ENCODE results near the gene PRKG1. TPM values are rescaled to one million over a fixed set of nuclear protein-coding genes. Genes with fewer than 3 reads are reported as not detected.

The PRKG1 gene
- polyA plus RNA-seq, 3 donors, result 11.9 to 16.4 (median 13.7) TPM

DNA sequence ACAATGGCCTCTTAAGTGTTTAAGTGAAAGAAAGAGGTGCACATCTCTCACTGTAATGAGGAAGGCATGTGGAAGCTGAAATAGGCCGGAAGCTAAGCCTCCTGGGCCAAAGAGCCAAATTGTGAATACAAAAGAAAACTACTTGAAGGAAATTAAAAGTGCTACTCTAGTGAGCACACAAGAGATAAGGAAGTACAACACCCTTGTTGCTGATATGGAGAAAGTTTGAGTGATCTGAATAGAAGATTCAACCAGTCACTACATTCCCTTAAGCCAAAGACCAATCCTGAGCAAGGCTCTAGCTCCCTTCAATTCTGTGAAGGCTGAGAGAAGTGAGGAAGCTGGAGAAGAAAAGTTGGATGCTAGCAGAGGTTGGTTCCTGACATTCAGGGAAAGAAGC, 1248.0 kb downstream of the PRKG1 start:
- no peak for DNase-seq (ENCODE audit: extremely low read depth in 1 of 11, low read depth in 9 of 11, low spot score in 4 of 11)

DNA sequence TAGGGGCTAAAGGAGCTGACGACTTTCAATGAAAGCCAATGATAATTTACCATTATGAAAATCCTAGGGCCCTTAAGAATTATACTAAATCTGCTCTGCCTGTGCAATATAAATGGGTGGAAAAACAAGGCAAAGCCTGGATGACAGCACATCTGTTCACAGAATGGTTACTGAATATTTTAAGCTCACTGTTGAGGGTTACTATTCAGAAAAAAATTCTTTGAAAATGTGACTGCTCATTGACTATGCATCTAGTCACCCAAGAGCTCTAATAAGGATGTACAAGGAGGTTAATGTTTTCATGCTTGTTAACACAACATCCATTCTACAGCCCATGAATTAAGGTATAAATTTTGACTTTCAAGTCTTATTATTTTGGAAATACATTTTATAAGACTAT, 1248.6 kb downstream of the PRKG1 start:
- no peak for DNase-seq (ENCODE audit: extremely low read depth in 1 of 11, low read depth in 9 of 11, low spot score in 4 of 11)

DNA sequence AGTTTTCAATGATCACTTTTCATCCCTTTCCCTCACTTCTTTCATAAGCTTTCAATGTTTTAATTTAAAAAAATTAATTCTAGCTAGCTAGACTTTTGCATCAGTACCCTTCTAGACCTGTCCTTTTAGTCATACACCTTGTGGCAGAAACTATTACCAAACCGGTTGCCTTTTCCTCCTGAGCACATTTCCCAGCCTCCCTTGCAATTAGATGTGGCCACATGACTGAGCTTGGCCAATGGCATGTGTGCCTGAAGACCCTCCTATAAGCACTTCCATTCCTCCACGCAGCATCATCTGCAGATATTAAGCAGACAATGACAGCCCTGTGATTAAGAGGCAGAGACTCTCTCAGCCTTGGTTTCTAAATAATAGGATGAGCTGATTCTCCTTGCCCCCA, 1252.1 kb downstream of the PRKG1 start:
- no peak for DNase-seq (ENCODE audit: extremely low read depth in 1 of 11, low read depth in 9 of 11, low spot score in 4 of 11)

DNA sequence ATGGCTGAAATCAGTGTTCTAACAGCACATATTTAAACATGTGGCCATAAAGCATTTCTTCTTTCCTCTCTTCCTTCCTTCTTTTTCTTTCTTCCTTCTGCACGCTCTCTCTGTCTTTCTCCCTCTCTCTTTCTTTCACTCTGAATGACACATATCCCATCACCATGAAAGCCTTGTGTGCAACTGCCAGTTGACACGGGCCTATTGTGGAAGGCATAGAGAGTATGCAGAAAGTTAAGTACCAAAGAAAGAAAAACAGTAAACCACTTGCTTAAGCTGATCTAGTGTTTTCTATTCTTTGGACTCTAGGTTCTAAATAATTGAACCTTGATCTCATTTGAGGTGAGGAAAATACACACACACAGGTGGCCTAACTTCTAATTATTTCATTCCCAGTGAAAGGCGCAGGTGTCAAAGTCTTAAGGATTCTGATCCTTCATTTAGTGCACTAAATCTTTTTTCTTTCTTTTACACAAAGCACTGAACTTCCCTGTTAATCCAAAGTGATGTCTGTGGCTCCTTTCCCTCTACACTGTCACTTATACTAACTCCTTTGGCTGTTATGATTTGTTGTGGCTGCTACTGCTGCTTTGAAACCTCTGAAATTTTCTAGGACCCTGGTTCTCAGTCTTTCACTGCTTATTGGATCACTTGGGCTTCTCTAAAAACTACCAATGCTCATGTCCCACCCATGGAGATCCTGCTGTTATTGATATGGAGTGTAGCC, 1257.5 kb downstream of the PRKG1 start:
- no peak for DNase-seq (ENCODE audit: extremely low read depth in 1 of 11, low read depth in 9 of 11, low spot score in 4 of 11)

GRCh38 chr10:52332815-52333214, 1258.5 kb downstream of the PRKG1 start:
- no peak for DNase-seq (ENCODE audit: extremely low read depth in 1 of 11, low read depth in 9 of 11, low spot score in 4 of 11)

- no peak for DNase-seq (ENCODE audit: extremely low read depth in 1 of 11, low read depth in 9 of 11, low spot score in 4 of 11)
Observed at GRCh38 chr10:52334595-52334994, 1260.3 kb downstream of the PRKG1 start.

DNA sequence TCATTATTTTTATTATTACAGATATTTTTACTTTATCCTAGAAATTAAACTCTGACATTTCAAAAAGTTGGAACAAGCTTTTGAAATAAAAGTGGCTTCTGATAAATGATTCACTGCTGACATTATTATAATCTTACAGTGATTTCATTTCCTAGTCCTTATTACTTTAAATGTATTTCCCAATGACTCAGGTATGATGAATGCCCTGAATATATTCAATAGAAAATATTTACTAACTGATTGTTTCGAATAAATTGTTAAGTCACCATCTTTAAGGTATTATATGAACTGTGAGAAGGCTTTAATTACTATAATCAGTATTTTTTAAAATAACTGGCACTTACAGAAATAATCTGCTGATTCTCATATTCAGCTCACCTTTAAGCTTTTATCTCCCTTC, 1261.4 kb downstream of the PRKG1 start:
- DNase-seq (ENCODE audit: extremely low read depth in 1 of 11, low read depth in 9 of 11, low spot score in 4 of 11), result no peak

DNA sequence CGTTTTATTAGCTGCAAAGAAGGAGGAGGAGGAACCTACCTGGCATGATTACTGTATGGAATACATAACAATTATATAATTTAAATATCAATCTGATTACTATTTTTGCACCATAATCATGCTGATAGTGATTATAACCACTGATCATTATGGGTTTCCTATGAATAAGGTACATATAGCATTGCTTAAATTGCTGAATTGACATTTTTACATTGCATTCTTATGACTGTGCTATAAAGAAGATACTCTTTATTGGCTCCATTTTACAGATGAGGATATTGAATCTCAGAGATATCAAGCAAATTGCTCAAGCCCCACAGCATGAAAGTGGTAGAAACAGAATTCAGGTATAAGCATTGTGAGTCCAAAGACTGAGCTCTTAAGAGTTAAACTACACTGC, 1262.9 kb downstream of the PRKG1 start:
- DNase-seq (ENCODE audit: extremely low read depth in 1 of 11, low read depth in 9 of 11, low spot score in 4 of 11), result no peak

DNA sequence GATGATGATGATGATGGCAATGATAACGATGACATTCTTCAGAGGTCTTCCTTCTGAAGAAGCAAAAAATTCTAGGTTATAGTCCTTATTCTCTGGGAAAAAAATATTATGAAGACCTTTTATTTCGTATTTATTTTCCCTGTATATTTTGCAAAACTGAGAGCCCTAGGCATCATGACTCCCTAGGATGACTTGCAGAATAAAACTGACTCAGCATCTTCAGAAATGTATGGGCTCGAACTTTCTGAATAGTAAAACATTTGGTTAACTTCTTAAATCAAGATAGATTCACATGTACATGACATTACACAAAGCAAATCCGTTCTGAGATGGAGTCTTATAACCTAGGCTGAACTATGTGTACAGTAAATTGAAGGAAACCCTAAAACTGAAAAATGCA, 1269.2 kb downstream of the PRKG1 start:
- no peak for DNase-seq (ENCODE audit: extremely low read depth in 1 of 11, low read depth in 9 of 11, low spot score in 4 of 11)

DNA sequence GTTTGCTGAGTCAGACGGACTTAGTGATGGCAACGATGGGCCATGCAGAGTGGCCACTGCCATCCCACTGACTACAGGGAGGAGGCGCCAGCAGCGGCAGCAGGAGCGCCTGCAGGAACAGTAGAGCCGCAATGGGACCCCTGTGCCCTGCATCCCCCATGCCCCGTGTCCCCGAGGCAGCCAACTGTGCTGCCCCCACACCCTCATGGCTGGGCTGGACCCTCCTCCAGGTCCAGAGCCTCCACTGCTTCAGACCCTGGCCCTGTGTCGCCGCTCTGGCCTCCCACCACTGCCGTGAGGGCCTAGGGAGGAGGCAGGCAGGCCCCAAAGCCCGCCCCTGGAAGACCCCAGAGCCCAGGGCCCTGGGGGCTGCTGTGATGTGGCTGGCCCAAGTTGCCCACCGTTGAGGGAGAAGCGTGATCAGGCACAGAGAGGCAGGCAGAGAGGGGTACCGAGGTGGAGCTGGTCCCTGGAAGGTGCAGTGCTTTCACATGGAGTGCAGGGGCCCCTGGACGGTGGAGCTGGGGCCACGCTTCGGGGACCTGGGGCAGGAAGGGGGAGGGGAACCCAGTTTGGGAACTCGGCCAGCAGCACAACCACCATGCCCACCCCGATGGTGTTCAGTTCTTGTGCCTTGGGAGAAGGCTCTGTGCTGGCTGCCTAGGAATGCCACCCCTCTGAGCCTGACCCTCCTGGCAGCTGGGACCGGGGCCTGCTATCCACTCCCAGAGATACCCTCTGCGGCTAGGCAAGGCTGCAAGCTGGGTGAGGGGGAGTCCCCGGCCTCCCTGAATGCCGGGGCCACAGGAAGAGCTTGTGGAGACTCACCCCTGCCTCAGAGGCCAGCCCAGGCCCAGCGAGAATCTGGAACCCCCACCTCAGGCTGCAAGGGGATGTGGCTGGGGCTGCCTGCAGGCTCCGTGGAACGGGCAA, 1272.4 kb downstream of the PRKG1 start:
- no peak for DNase-seq (ENCODE audit: extremely low read depth in 1 of 11, low read depth in 9 of 11, low spot score in 4 of 11)

DNA sequence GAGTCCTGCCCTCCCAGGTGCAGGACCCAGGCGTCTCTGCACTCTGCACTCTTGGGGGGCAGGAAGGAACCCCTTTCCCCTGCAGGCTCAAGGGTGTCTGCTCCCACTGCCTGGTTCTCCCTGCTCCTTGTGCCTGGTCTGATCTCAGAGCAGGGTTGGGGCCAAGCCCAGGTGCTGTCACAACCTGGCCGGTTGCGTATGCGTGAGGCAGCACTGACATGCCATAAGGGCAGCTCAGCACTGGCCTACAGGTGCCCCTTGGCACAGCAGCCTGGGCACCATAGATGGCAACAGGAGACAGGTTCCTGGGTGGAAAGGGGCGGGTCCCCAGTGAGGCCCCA, 1273.0 kb downstream of the PRKG1 start:
- no peak for DNase-seq (ENCODE audit: extremely low read depth in 1 of 11, low read depth in 9 of 11, low spot score in 4 of 11)

Other genes with a start within 250 kb of the PRKG1 start
- gene A1CF, start 188.9 kb upstream of the PRKG1 start, polyA plus RNA-seq (ENCODE audit: insufficient read length in 3 of 3), result 1 to 10 TPM; 6.4 to 8.7 (median 7.5) TPM

Data from renal cortex interstitium (tissue), 11 donors.